GM21529 (cell line): ENCODE results near the gene OLAH.
"Not testable (repeated sequence)": the region's sequence is repeated elsewhere in the genome, so short reads cannot be mapped to it uniquely, and the experiment has no call there.

ENCODE experiments used
- ATAC-seq: cut with Tn5 transposase; IDR thresholded peaks from one replicate; pipeline ENCODE4 v1.9.1; 2021; ENCODE audit not compliant: unreplicated experiment

OLAH gene

GRCh38 chr10:15043674-15044073 lies at the start of gene OLAH:
TSS of gene OLAH (plus strand) at chr10:15043943. CDS start at chr10:15047289, 3,346 bp downstream.
- ATAC-seq: no peak

- ATAC-seq: no peak
These were observed 47.7 kb upstream of the OLAH start for GRCh38 chr10:14995964-14996565.

- not testable (repeated sequence) for ATAC-seq
These were observed 30.2 kb upstream of the OLAH start for GRCh38 chr10:15013530-15013929.

- no peak for ATAC-seq
These were observed 28.3 kb upstream of the OLAH start for GRCh38 chr10:15015451-15015850.

GRCh38 chr10:15020966-15021365 lies 22.8 kb upstream of the OLAH start:
- ATAC-seq: not testable (repeated sequence)

- not testable (repeated sequence) for ATAC-seq
These were observed 20.7 kb upstream of the OLAH start for GRCh38 chr10:15023079-15023478.

- not testable (repeated sequence) for ATAC-seq
These were observed 19.4 kb upstream of the OLAH start for GRCh38 chr10:15024017-15025004.

GRCh38 chr10:15025040-15025439 lies 18.7 kb upstream of the OLAH start:
- not testable (repeated sequence) for ATAC-seq

GRCh38 chr10:15027741-15028140 lies 16.0 kb upstream of the OLAH start:
- no peak for ATAC-seq

- no peak for ATAC-seq
These were observed 8.1 kb upstream of the OLAH start for GRCh38 chr10:15035385-15036301.

GRCh38 chr10:15037691-15038090 lies 6.1 kb upstream of the OLAH start:
- ATAC-seq: no peak

GRCh38 chr10:15038416-15038815 lies 5.3 kb upstream of the OLAH start:
- ATAC-seq: no peak

GRCh38 chr10:15045380-15045779 lies 1.6 kb downstream of the OLAH start:
- ATAC-seq: no peak

- ATAC-seq: no peak
These were observed 2.9 kb downstream of the OLAH start for GRCh38 chr10:15046626-15047025.

- no peak for ATAC-seq
These were observed 5.8 kb downstream of the OLAH start for GRCh38 chr10:15049533-15049932.

GRCh38 chr10:15052121-15052520 lies 8.4 kb downstream of the OLAH start:
- ATAC-seq: no peak

GRCh38 chr10:15053061-15053460 lies 9.3 kb downstream of the OLAH start:
- no peak for ATAC-seq

GRCh38 chr10:15058689-15059088 lies 14.9 kb downstream of the OLAH start:
- ATAC-seq: no peak

GRCh38 chr10:15059914-15060313 lies 16.2 kb downstream of the OLAH start:
- ATAC-seq: no peak

GRCh38 chr10:15060638-15061037 lies 16.9 kb downstream of the OLAH start:
- no peak for ATAC-seq

GRCh38 chr10:15067154-15067553 lies 23.4 kb downstream of the OLAH start:
- no peak for ATAC-seq
